NCI-H2029 (cell line): ENCODE measurements around the gene ROS1.

ENCODE experiments used
- DNase-seq: peaks from one replicate; lab custom pipeline; 2025; lab: John Stamatoyannopoulos, UW

Gene ROS1

GRCh38 chr6:117440706-117441525, 15.2 kb upstream of the ROS1 start:
- DNase-seq, result no peak

GRCh38 chr6:117432273-117432672, 6.5 kb upstream of the ROS1 start:
- DNase-seq, result no peak

GRCh38 chr6:117423754-117424153, 2.0 kb downstream of the ROS1 start:
- DNase-seq, result no peak

GRCh38 chr6:117418320-117418719, 7.4 kb downstream of the ROS1 start:
- DNase-seq, result no peak

GRCh38 chr6:117417851-117418250, 7.9 kb downstream of the ROS1 start:
- no peak for DNase-seq

GRCh38 chr6:117414770-117415169, 11.0 kb downstream of the ROS1 start:
- DNase-seq, result no peak

- no peak for DNase-seq
Observed at GRCh38 chr6:117411474-117411873, 14.3 kb downstream of the ROS1 start.

- DNase-seq, result no peak
Observed at GRCh38 chr6:117409863-117410262, 15.9 kb downstream of the ROS1 start.

GRCh38 chr6:117409420-117409819, 16.3 kb downstream of the ROS1 start:
- DNase-seq, result no peak

- DNase-seq, result no peak
Observed at GRCh38 chr6:117404548-117404947, 21.2 kb downstream of the ROS1 start.

- no peak for DNase-seq
Observed at GRCh38 chr6:117401799-117402198, 23.9 kb downstream of the ROS1 start.

GRCh38 chr6:117399924-117400323, 25.8 kb downstream of the ROS1 start:
- no peak for DNase-seq

- no peak for DNase-seq
Observed at GRCh38 chr6:117399126-117399525, 26.6 kb downstream of the ROS1 start.

- DNase-seq, result no peak
Observed at GRCh38 chr6:117397536-117398227, 28.1 kb downstream of the ROS1 start.

- no peak for DNase-seq
Observed at GRCh38 chr6:117396228-117396627, 29.5 kb downstream of the ROS1 start.

- no peak for DNase-seq
Observed at GRCh38 chr6:117395164-117395563, 30.6 kb downstream of the ROS1 start.

GRCh38 chr6:117393045-117393444, 32.7 kb downstream of the ROS1 start:
- DNase-seq, result no peak

- DNase-seq, result no peak
Observed at GRCh38 chr6:117391874-117392583, 33.7 kb downstream of the ROS1 start.

GRCh38 chr6:117389227-117390057, 36.3 kb downstream of the ROS1 start:
- no peak for DNase-seq

- DNase-seq, result no peak
Observed at GRCh38 chr6:117387454-117387974, 38.2 kb downstream of the ROS1 start.

- DNase-seq, result no peak
Observed at GRCh38 chr6:117384659-117385058, 41.1 kb downstream of the ROS1 start.

- DNase-seq, result no peak
Observed at GRCh38 chr6:117381749-117382148, 44.0 kb downstream of the ROS1 start.
